Measurements from ENCODE around the gene HOXD3. TPM values are rescaled to one million over a fixed set of nuclear protein-coding genes. Genes with fewer than 3 reads are reported as not detected.

The HOXD3 gene
- polyA plus RNA-seq, 3 donors: not detected

- Mint-ChIP-seq H3K27ac (no peak within 1 kb of the TSS), H3K4me1 (peaks cover 19% of the 10 kb centered on the region)
Observed at GRCh38 chr2:176122683-176123410, 34.3 kb upstream of the HOXD3 start, which contains the start of gene HOXD9. HOXD9 (plus strand) TSS chr2:176122719; CDS start chr2:176122769, 50 bp downstream.

More at GRCh38 chr2:176122683-176123410, 34.3 kb upstream of the HOXD3 start, which contains the start of gene HOXD9:
- no peak for TF ChIP-seq CTCF (IDR thresholded peaks at IDR 0.05)
- Histone ChIP-seq H3K4me3 (replicated peaks in 1 of 3; ENCODE audit: low read depth in 2 of 3, low read length in 3 of 3) (peak within 1 kb of the TSS in 2 of 3 experiments; percentile 11 to 68), H3K27me3 (ENCODE audit: control insufficient read depth in 2 of 2, insufficient read depth in 2 of 2, low read length in 2 of 2) (peaks cover 88 to 97% of the 10 kb centered on the region in 2 donors), H3K27ac (ENCODE audit: low read depth in 1 of 2, low read length in 2 of 2) (no peak within 1 kb of the TSS), H3K9ac (ENCODE audit: insufficient read depth, low read length, poor library complexity, severe bottlenecking) (no peak within 1 kb of the TSS), H3K79me2 (ENCODE audit: insufficient read depth, low read length) (no peaks in the 10 kb centered on the region), H2AFZ (ENCODE audit: insufficient read depth, low read depth, low read length, poor library complexity, severe bottlenecking) (peak within 1 kb of the TSS; percentile 65), H3K4me1 (ENCODE audit: control insufficient read depth in 1 of 2, insufficient read depth in 2 of 2, low read length in 2 of 2) (peaks cover 5 to 12% of the 10 kb centered on the region in 2 donors), H3K9me3 (replicated peaks in 1 of 2; ENCODE audit: control insufficient read depth in 1 of 2, insufficient read depth in 1 of 2, low read length in 2 of 2) (peaks cover 3 to 64% of the 10 kb centered on the region in 2 donors), H4K20me1 (ENCODE audit: insufficient read depth, low read length) (no peaks in the 10 kb centered on the region), H3K36me3 (replicated peaks in 1 of 2; ENCODE audit: control insufficient read depth in 1 of 2, insufficient read depth in 2 of 2, low read length in 2 of 2) (no peaks in the 10 kb centered on the region), H3K4me2 (replicated peaks; ENCODE audit: extremely low read depth, low read length, poor library complexity, severe bottlenecking) (peak within 1 kb of the TSS; percentile 72)
- intact Hi-C loops (cut with micrococcal nuclease): loop anchor here (5.0 kb wide), 2 partner anchors 41 to 1024 kb away; partner anchors contain the start of gene EVX2 (in 1 of the 2)
- peak within 1 kb of the TSS; percentile 73 to 84 for H3K4me3 Mint-ChIP-seq
- H3K27me3 Mint-ChIP-seq (ENCODE audit: low read depth in 3 of 3): peaks cover 91 to 99% (median 95%) of the 10 kb centered on the region in 3 donors
- 3% methylated on average over 84 of the region's 84 CpGs for WGBS (ENCODE audit: insufficient coverage)
- H3K9me3 Mint-ChIP-seq: peaks cover 0 to 30% (median 21%) of the 10 kb centered on the region in 7 donors
- DNase-seq: no peak
- peaks cover 0 to 11% of the 10 kb centered on the region in 2 donors for H3K36me3 Mint-ChIP-seq

Measured in CD14-positive monocyte (primary cell).